ENCODE results near the gene VAPA.

DNA sequence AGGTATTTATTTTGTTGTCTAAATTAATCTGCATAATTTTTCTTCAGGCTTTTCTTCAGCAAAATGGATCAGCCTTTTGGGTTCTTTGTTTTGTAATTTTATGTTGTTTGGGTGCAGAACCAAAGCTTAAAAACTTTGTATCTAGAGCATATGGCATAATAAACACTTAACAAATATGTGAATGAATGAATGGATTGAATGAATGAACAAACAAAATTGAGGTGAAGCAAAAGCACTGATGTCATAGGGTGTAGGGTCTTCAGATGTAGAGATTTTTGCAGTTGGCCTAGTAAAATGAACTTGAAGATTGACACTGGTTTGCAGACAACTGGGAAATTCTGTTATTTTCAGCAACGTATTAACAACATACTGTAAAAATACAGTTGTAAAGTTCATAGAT, 17.3 kb downstream of the VAPA start:
- no peak for TF ChIP-seq TEAD4 (IDR thresholded peaks at IDR 0.05)
- TF ChIP-seq FOXM1 (IDR thresholded peaks at IDR 0.05; ENCODE audit: borderline replicate concordance, low read depth): no peak
- no peak for TF ChIP-seq RAD21 (IDR thresholded peaks at IDR 0.05; ENCODE audit: low read depth)
- TF ChIP-seq EP300 (IDR thresholded peaks at IDR 0.05; ENCODE audit: borderline replicate concordance): no peak

Data from Ishikawa (cell line).